WTC11 (cell line): ENCODE measurements around the gene SPPL2B. TPM values are rescaled to one million over a fixed set of nuclear protein-coding genes. Genes with fewer than 3 reads are reported as not detected.
"Not testable (repeated sequence)": the region's sequence is repeated elsewhere in the genome, so short reads cannot be mapped to it uniquely, and the experiment has no call there.

Experiments used
- ATAC-seq: fragments of 200-7000 bp; cut with Tn5 transposase; 2 replicates; pipeline ENCODE4 v1.10.0; 2021; ENCODE audit warnings: mild to moderate bottlenecking, moderate library complexity
- CTCF ChIA-PET: fragments of 300-600 bp; sonication (Branson Sonifier 250); formaldehyde crosslinking; loops from one replicate; lab custom pipeline; 2021; ENCODE audit warnings: antibody characterized with exemption; lab: Charles Lee
- POLR2A ChIA-PET: fragments of 350-600 bp; sonication (Branson Sonifier 250); formaldehyde crosslinking; loops from one replicate; lab custom pipeline; 2021; ENCODE audit warnings: antibody characterized with exemption; lab: Charles Lee
- DNase-seq: peaks from one replicate; pipeline ENCODE4 v3.0.0; 2021; ENCODE audit warnings: low spot score
- H3K27ac Mint-ChIP-seq: 2 replicates; pipeline ENCODE4 v1.8.0; 2021; ENCODE audit warnings: mixed read lengths
- H3K27me3 Mint-ChIP-seq: 2 replicates; pipeline ENCODE4 v1.8.0; 2021; ENCODE audit warnings: low read depth, mild to moderate bottlenecking, moderate library complexity, mixed read lengths
- H3K36me3 Mint-ChIP-seq: 2 replicates; pipeline ENCODE4 v1.8.0; 2021; ENCODE audit warnings: mixed read lengths
- H3K4me1 Mint-ChIP-seq: 2 replicates; pipeline ENCODE4 v1.8.0; 2022; ENCODE audit warnings: mixed read lengths
- H3K4me3 Mint-ChIP-seq: 2 replicates; pipeline ENCODE4 v1.8.0; 2021; ENCODE audit warnings: mild to moderate bottlenecking, moderate library complexity, mixed read lengths
- H3K9me3 Mint-ChIP-seq: 2 replicates; pipeline ENCODE4 v1.8.0; 2021; ENCODE audit warnings: mixed read lengths
- ATF3 ChIP-seq: sonication (generic); formaldehyde crosslinking; conservative IDR thresholded peaks from 2 replicates; pipeline ENCODE4 v1.8.1; 2022; ENCODE audit warnings: mild to moderate bottlenecking, missing genetic modification reagents
- CDX4 ChIP-seq: fragments of 250-450 bp; sonication (Bioruptor Pico); IDR thresholded peaks from 2 replicates; pipeline ENCODE4 v1.9.0; 2021; ENCODE audit warnings: moderate library complexity, mild to moderate bottlenecking, inconsistent platforms, borderline replicate concordance
- FOXP4 ChIP-seq: sonication (generic); formaldehyde crosslinking; IDR thresholded peaks from 2 replicates; pipeline ENCODE4 v1.8.0; 2022; ENCODE audit warnings: mild to moderate bottlenecking, missing genetic modification reagents
- HMGXB4 ChIP-seq: sonication (generic); formaldehyde crosslinking; IDR thresholded peaks from 2 replicates; pipeline ENCODE4 v1.8.1; 2023; ENCODE audit warnings: mild to moderate bottlenecking, moderate library complexity, missing genetic modification reagents
- JAZF1 ChIP-seq: fragments of 250-450 bp; sonication (Bioruptor Pico); IDR thresholded peaks from 2 replicates; pipeline ENCODE4 v1.9.0; 2021; ENCODE audit warnings: moderate library complexity, mild to moderate bottlenecking, inconsistent platforms
- STAT6 ChIP-seq: sonication (generic); formaldehyde crosslinking; conservative IDR thresholded peaks from 2 replicates; pipeline ENCODE4 v1.8.1; 2023; ENCODE audit warnings: mild to moderate bottlenecking, low read depth, missing genetic modification reagents, moderate library complexity
- TEAD1 ChIP-seq: sonication (generic); formaldehyde crosslinking; IDR thresholded peaks from 2 replicates; pipeline ENCODE4 v1.8.0; 2022; ENCODE audit warnings: mild to moderate bottlenecking, missing genetic modification reagents
- USF1 ChIP-seq: sonication (generic); formaldehyde crosslinking; IDR thresholded peaks from 2 replicates; pipeline ENCODE4 v1.8.0; 2022; ENCODE audit warnings: mild to moderate bottlenecking, missing genetic modification reagents
- USF2 ChIP-seq: sonication (generic); formaldehyde crosslinking; IDR thresholded peaks from 2 replicates; pipeline ENCODE4 v1.8.1; 2023; ENCODE audit warnings: mild to moderate bottlenecking, missing genetic modification reagents, moderate library complexity
- ZMAT4 ChIP-seq: fragments of 250-450 bp; sonication (Bioruptor Pico); IDR thresholded peaks from 2 replicates; pipeline ENCODE4 v1.9.0; 2021; ENCODE audit warnings: mild to moderate bottlenecking
- ZNF232 ChIP-seq: sonication (generic); formaldehyde crosslinking; IDR thresholded peaks from 2 replicates; pipeline ENCODE4 v1.8.0; 2022; ENCODE audit warnings: mild to moderate bottlenecking, missing genetic modification reagents
- ZNF281 ChIP-seq: sonication (generic); formaldehyde crosslinking; IDR thresholded peaks from 2 replicates; pipeline ENCODE4 v1.8.0; 2023; ENCODE audit warnings: mild to moderate bottlenecking, missing genetic modification reagents
- ZNF423 ChIP-seq: fragments of 250-450 bp; sonication (Bioruptor Pico); IDR thresholded peaks from 2 replicates; pipeline ENCODE4 v2.1.2; 2022; ENCODE audit warnings: mild to moderate bottlenecking, moderate library complexity
- ZNF671 ChIP-seq: fragments of 250-450 bp; sonication (Bioruptor Pico); IDR thresholded peaks from 2 replicates; pipeline ENCODE4 v1.8.0; 2021; ENCODE audit warnings: mild to moderate bottlenecking
- total RNA-seq: library from RNA; stranded (reverse); gene quantifications from 3 replicates; pipeline ENCODE4 v1.2.3, GENCODE V29; 2021

The SPPL2B gene
- total RNA-seq, 1 experiment from 2014 or later = 117 TPM

- Mint-ChIP-seq H3K27ac (peak overlapping the region; percentile 52), H3K4me1 (no peaks in the 10 kb centered on the region), H3K9me3 (no peaks in the 10 kb centered on the region), H3K4me3 (no peak overlapping the region), H3K36me3 (no peaks in the 10 kb centered on the region), H3K27me3 (no peaks in the 10 kb centered on the region)
- TF ChIP-seq ZNF671 = no peak
- 0 out of 2 replicates have a peak, but pooled peaks have one; percentile 38 for TF ChIP-seq USF1
- no peak for TF ChIP-seq JAZF1
- no peak for TF ChIP-seq USF2
- TF ChIP-seq ZMAT4 (CRISPR knock-in tag) = no peak
- TF ChIP-seq CDX4 = no peak
- ATAC-seq (peak; percentile 69), DNase-seq (no peak)
- ChIA-PET CTCF (no interaction called here), POLR2A (interaction anchor here (0.5 kb wide), 1 partner anchor 234 kb away, joined by 4 read pairs; no protein-coding TSS in a partner anchor)
These were observed 17.5 kb downstream of the SPPL2B start for GRCh38 chr19:2345794-2346663.

GRCh38 chr19:2349818-2350217, 21.3 kb downstream of the SPPL2B start:
- H3K27ac Mint-ChIP-seq, DNase-seq, H3K36me3 Mint-ChIP-seq, H3K4me3 Mint-ChIP-seq, ATAC-seq, CTCF ChIA-PET, H3K27me3 Mint-ChIP-seq, POLR2A ChIA-PET, H3K4me1 Mint-ChIP-seq, H3K9me3 Mint-ChIP-seq: not testable (repeated sequence)

GRCh38 chr19:2350656-2351055, 22.2 kb downstream of the SPPL2B start:
- Mint-ChIP-seq H3K9me3 (no peaks in the 10 kb centered on the region), H3K27ac (no peak overlapping the region), H3K36me3 (no peaks in the 10 kb centered on the region), H3K27me3 (no peaks in the 10 kb centered on the region), H3K4me3 (no peak overlapping the region), H3K4me1 (no peaks in the 10 kb centered on the region)
- ChIA-PET CTCF (no interaction called here), POLR2A (interaction anchor here (0.6 kb wide), 1 partner anchor 139 kb away, joined by 3 read pairs; no protein-coding TSS in a partner anchor)
- ATAC-seq (no peak), DNase-seq (no peak)
- TF ChIP-seq ZNF232 (CRISPR knock-in tag) = no peak
- TF ChIP-seq HMGXB4 (CRISPR knock-in tag) = no peak
- TF ChIP-seq STAT6 (CRISPR knock-in tag) = no peak
- no peak for TF ChIP-seq ZNF671
- no peak for TF ChIP-seq ATF3 (CRISPR knock-in tag)
- TF ChIP-seq FOXP4 (CRISPR knock-in tag) = no peak
- no peak for TF ChIP-seq ZNF281 (CRISPR knock-in tag)
- TF ChIP-seq TEAD1 (CRISPR knock-in tag) = no peak
- TF ChIP-seq ZNF423 (CRISPR knock-in tag) = no peak
